SK-N-SH (cell line): ENCODE results near the gene PRKCB. TPM values are rescaled to one million over a fixed set of nuclear protein-coding genes. Genes with fewer than 3 reads are reported as not detected.
"Not testable (repeated sequence)": the region's sequence is repeated elsewhere in the genome, so short reads cannot be mapped to it uniquely, and the experiment has no call there.

Experiments used
- CTCF ChIA-PET: fragments of 300-600, 350-600 bp; formaldehyde crosslinking; extraction: SDS; loops from one replicate; lab custom pipeline; 2021; lab: Yijun Ruan, JAX
- POLR2A ChIA-PET: fragments of 350-600 bp; sonication (Branson Sonifier 250); formaldehyde crosslinking; extraction: SDS; loops from one replicate; lab custom pipeline; 2020; ENCODE audit warnings: antibody characterized with exemption, inconsistent platforms; lab: Yijun Ruan, JAX
- DNase-seq: peaks from one replicate; pipeline ENCODE4 v3.0.0; 2012
- H2AFZ ChIP-seq: fragments of 200-600 bp; sonication (generic); 2 replicates; pipeline ENCODE4 v1.8.1; 2016; ENCODE audit warnings: antibody characterized with exemption, mild to moderate bottlenecking, low read depth
- H3F3A ChIP-seq: fragments of 200-600 bp; sonication (generic); replicated peaks from 2 replicates; pipeline ENCODE3; 2016; ENCODE audit warnings: antibody characterized with exemption, mild to moderate bottlenecking; ENCODE audit not compliant: insufficient read depth
- H3K27ac ChIP-seq, 2 experiments: fragments of 200-500 bp in 1 of 2; fragments of 200-600 bp in 1 of 2; sonication (Bioruptor generic) in 1 of 2; sonication (generic), shearing (Covaris generic) in 1 of 2; 2 replicates each; pipeline versions ENCODE4 v1.5.1 to v1.6.1; 2014 to 2016; ENCODE audit warnings: low read depth in 2 of 2, inconsistent platforms in 1 of 2, low read length in 1 of 2, mild to moderate bottlenecking in 1 of 2, mixed read lengths in 1 of 2
- H3K27me3 ChIP-seq: fragments of 200-600 bp; sonication (generic), shearing (Covaris generic); 2 replicates; pipeline ENCODE4 v1.6.1; 2016; ENCODE audit warnings: mixed run types; ENCODE audit not compliant: insufficient read depth
- H3K36me3 ChIP-seq, 2 experiments: fragments of 200-500 bp in 1 of 2; fragments of 200-600 bp in 1 of 2; sonication (Bioruptor generic) in 1 of 2; sonication (generic) in 1 of 2; replicated peaks in 1 of 2; 2 replicates each; pipeline versions ENCODE3 to v1.5.1; 2014 to 2016; ENCODE audit warnings: low read length in 1 of 2, mild to moderate bottlenecking in 1 of 2; ENCODE audit not compliant: insufficient read depth in 2 of 2, control insufficient read depth in 1 of 2
- H3K4me1 ChIP-seq, 2 experiments: fragments of 200-500 bp in 1 of 2; fragments of 200-600 bp in 1 of 2; sonication (Bioruptor generic) in 1 of 2; sonication (generic), shearing (Covaris generic) in 1 of 2; 2 replicates each; pipeline versions ENCODE4 v1.5.1 to v1.6.1; 2014 to 2016; ENCODE audit warnings: low read depth in 1 of 2, low read length in 1 of 2, mixed run types in 1 of 2; ENCODE audit not compliant: insufficient read depth in 2 of 2, control insufficient read depth in 1 of 2
- H3K4me2 ChIP-seq: fragments of 200-600 bp; sonication (generic), shearing (Covaris generic); 2 replicates; pipeline ENCODE4 v1.6.1; 2017; ENCODE audit warnings: mixed run types
- H3K4me3 ChIP-seq, 2 experiments: fragments of 200-500 bp in 1 of 2; fragments of 200-600 bp in 1 of 2; sonication (Bioruptor generic) in 1 of 2; sonication (generic), shearing (Covaris generic) in 1 of 2; 2 replicates each; pipeline versions ENCODE4 v1.5.1 to v1.8.1; 2014 to 2016; ENCODE audit warnings: low read depth in 2 of 2, inconsistent platforms in 1 of 2, low read length in 1 of 2, mild to moderate bottlenecking in 1 of 2, mixed read lengths in 1 of 2, moderate library complexity in 1 of 2
- H3K79me2 ChIP-seq: fragments of 200-600 bp; sonication (generic); 2 replicates; pipeline ENCODE4 v1.8.1; 2017; ENCODE audit warnings: mild to moderate bottlenecking; ENCODE audit not compliant: insufficient read depth
- H3K9ac ChIP-seq: fragments of 200-600 bp; sonication (generic); 2 replicates; pipeline ENCODE4 v1.6.1; 2017; ENCODE audit warnings: mixed run types
- H3K9me2 ChIP-seq: fragments of 200-600 bp; sonication (generic); 2 replicates; pipeline ENCODE4 v1.6.1; 2017; ENCODE audit warnings: mixed run types
- H3K9me3 ChIP-seq: fragments of 200-600 bp; sonication (generic); 2 replicates; pipeline ENCODE4 v1.6.1; 2017; ENCODE audit warnings: mixed run types, mild to moderate bottlenecking, moderate library complexity
- H4K20me1 ChIP-seq: fragments of 200-600 bp; sonication (generic); 2 replicates; pipeline ENCODE4 v1.6.1; 2017; ENCODE audit warnings: mild to moderate bottlenecking, mixed run types; ENCODE audit not compliant: insufficient read depth
- CHD2 ChIP-seq: fragments of 150-350 bp; IDR thresholded peaks from 2 replicates; pipeline ENCODE4 v1.6.1; 2018; ENCODE audit warnings: low read length; ENCODE audit not compliant: partially characterized antibody
- EP300 ChIP-seq, 2 experiments: IDR thresholded peaks; 2 replicates each; pipeline versions ENCODE4 v1.4.0 to v1.6.1; 2012; ENCODE audit warnings: borderline replicate concordance in 1 of 2, low read depth in 1 of 2, low read length in 1 of 2
- FOXJ3 ChIP-seq: sonication (generic); formaldehyde crosslinking; IDR thresholded peaks from 2 replicates; pipeline ENCODE4 v1.5.1; 2020; ENCODE audit warnings: mild to moderate bottlenecking, missing genetic modification reagents
- GABPA ChIP-seq: IDR thresholded peaks from 2 replicates; pipeline ENCODE4 v1.4.0; 2012; ENCODE audit warnings: low read depth, mild to moderate bottlenecking
- JUND ChIP-seq: IDR thresholded peaks from 2 replicates; pipeline ENCODE4 v1.4.0; 2012
- PBX3 ChIP-seq: IDR thresholded peaks from 2 replicates; pipeline ENCODE4; 2012
- RCOR1 ChIP-seq: fragments of 150-350 bp; IDR thresholded peaks from 2 replicates; pipeline ENCODE4 v1.6.1; 2017; ENCODE audit warnings: antibody characterized with exemption, low read length
- SMC3 ChIP-seq: IDR thresholded peaks from 2 replicates; pipeline ENCODE4 v1.6.1; 2012; ENCODE audit warnings: low read depth, low read length, improper control_type of control experiment
- TEAD4 ChIP-seq: IDR thresholded peaks from 2 replicates; pipeline ENCODE4 v1.4.0; 2012; ENCODE audit warnings: mild to moderate bottlenecking, borderline replicate concordance; ENCODE audit not compliant: insufficient read depth
- ZBTB33 ChIP-seq: IDR thresholded peaks from 2 replicates; pipeline ENCODE4 v1.4.0; 2012; ENCODE audit warnings: low read depth, borderline replicate concordance
- WGBS: methylation state at CpG from one replicate; pipeline ENCODE4 v1.1.6; 2017; ENCODE audit warnings: low lambda C conversion rate; 5-methylcytosine and 5-hydroxymethylcytosine counted together
- polyA plus RNA-seq, 3 experiments: library from polyadenylated mRNA; depleted of rRNA; stranded (reverse); fragments of >200 nt; gene quantifications; 2 replicates each; pipeline ENCODE4 v1.2.3, GENCODE V29; 2012

Gene PRKCB
- polyA plus RNA-seq, 1 of the 3 experiments (the other 2 are of a cell fraction): 0.12 TPM

DNA sequence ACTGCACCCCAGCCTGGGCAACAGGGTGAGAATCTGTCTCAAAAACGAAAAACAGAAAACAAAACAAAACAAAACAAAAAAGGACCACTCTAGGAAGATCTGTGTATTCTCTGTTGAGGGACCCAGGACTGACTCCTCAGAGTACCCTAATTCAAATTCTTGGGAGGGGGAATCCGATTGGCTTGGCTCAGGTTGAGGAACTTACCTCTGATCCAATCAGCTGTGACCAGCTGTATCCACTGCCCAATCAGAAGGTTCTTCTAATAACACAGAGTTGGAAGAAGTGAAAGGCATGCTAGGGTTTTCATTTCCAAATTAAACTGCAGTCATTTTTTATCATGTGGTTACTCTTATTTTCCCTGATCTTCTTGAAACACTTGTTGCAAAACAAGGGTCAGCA lies 314.5 kb downstream of the PRKCB start:
- Histone ChIP-seq H3F3A (no peaks in the 10 kb centered on the region), H3K36me3 (no peaks in the 10 kb centered on the region), H3K79me2 (no peaks in the 10 kb centered on the region), H4K20me1 (no peaks in the 10 kb centered on the region), H3K4me3 (no peak overlapping the region), H2AFZ (no peak overlapping the region), H3K9me3 (no peaks in the 10 kb centered on the region), H3K27me3 (no peaks in the 10 kb centered on the region), H3K9ac (no peak overlapping the region), H3K27ac (no peak overlapping the region), H3K4me2 (no peak overlapping the region), H3K9me2 (no peaks in the 10 kb centered on the region), H3K4me1 (no peaks in the 10 kb centered on the region)
- ChIA-PET CTCF (no interaction called here), POLR2A (no interaction called here)
- 4% methylated on average over 2 of the region's 2 CpGs for WGBS
- DNase-seq: no peak
- TF ChIP-seq RCOR1 (no peak), SMC3 (no peak)

DNA sequence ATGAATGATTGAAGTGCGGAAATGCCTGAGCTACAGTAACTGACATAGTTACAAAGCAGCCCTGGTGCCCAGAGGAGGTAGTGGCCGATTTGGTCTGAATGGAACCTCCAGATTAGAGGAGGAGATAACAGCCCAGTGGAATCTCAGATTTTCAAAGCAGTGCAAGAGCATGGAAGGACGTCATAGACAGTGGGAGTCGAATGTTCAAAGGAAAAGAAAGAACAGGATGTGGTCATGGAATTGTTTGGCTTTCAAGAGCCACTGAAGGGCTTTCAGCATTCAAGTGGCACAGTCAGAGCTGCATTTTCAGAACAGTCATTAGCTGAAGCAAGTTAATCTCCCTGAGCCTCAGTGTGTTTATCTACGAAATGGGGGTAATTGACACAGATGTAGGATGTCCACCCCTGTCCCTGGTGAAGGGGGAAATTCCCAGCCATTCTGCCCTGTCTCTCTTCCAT lies 315.7 kb downstream of the PRKCB start:
- Histone ChIP-seq H4K20me1 (no peaks in the 10 kb centered on the region), H3K9me3 (no peaks in the 10 kb centered on the region), H3K4me2 (no peak overlapping the region), H3K4me1 (no peaks in the 10 kb centered on the region), H3K4me3 (no peak overlapping the region), H2AFZ (no peak overlapping the region), H3K9me2 (no peaks in the 10 kb centered on the region), H3K36me3 (no peaks in the 10 kb centered on the region), H3K27me3 (no peaks in the 10 kb centered on the region), H3K79me2 (no peaks in the 10 kb centered on the region), H3K27ac (no peak overlapping the region), H3K9ac (no peak overlapping the region), H3F3A (no peaks in the 10 kb centered on the region)
- TF ChIP-seq ZBTB33: no peak
- no peak for TF ChIP-seq CHD2
- no peak for TF ChIP-seq GABPA
- TF ChIP-seq EP300 (IDR thresholded peaks at IDR 0.05; ENCODE audit: borderline replicate concordance in 1 of 2, low read depth in 1 of 2, low read length in 1 of 2): no peak
- no peak for TF ChIP-seq PBX3
- TF ChIP-seq JUND: no peak
- TF ChIP-seq TEAD4: no peak
- no peak for TF ChIP-seq FOXJ3 (CRISPR knock-in tag)
- WGBS: 16% methylated on average over 5 of the region's 5 CpGs
- CTCF ChIA-PET: interaction anchor here (1.2 kb wide), 1 partner anchor 353 kb away, joined by 4 read pairs; no protein-coding TSS in a partner anchor
- POLR2A ChIA-PET: no interaction called here
- DNase-seq: no peak

GRCh38 chr16:24152048-24152447 lies 316.3 kb downstream of the PRKCB start:
- H2AFZ ChIP-seq, H3K4me3 ChIP-seq, H3K36me3 ChIP-seq, H3K4me2 ChIP-seq, H3F3A ChIP-seq, DNase-seq, H3K9me2 ChIP-seq, H3K27ac ChIP-seq, POLR2A ChIA-PET, H3K9ac ChIP-seq, H3K27me3 ChIP-seq, H4K20me1 ChIP-seq, H3K9me3 ChIP-seq, H3K79me2 ChIP-seq, H3K4me1 ChIP-seq: not testable (repeated sequence)
- 28% methylated on average over 10 of the region's 10 CpGs for WGBS
- CTCF ChIA-PET: interaction anchor here (1.2 kb wide), 1 partner anchor 353 kb away, joined by 4 read pairs; no protein-coding TSS in a partner anchor
